Suprapubic skin (tissue), 4 donors: ENCODE measurements around the gene NAA80.

Experiments
- CTCF ChIP-seq, 2 donors: fragments of 200-600 bp in 1 of 2; fragments of 450-650 bp in 1 of 2; sonication (generic) in 1 of 2; IDR thresholded peaks; one replicate each; pipeline ENCODE4 v1.5.1; 2016 to 2019; ENCODE audit warnings: antibody characterized with exemption in 2 of 2, mild to moderate bottlenecking in 1 of 2, moderate library complexity in 1 of 2
- POLR2A ChIP-seq, 2 donors: fragments of 450-650 bp; IDR thresholded peaks; one replicate each; pipeline ENCODE4 v1.6.1; 2017; ENCODE audit warnings: antibody characterized with exemption in 2 of 2, mild to moderate bottlenecking in 2 of 2, moderate library complexity in 2 of 2
- POLR2AphosphoS5 ChIP-seq, 3 donors: sonication (generic); formaldehyde crosslinking; IDR thresholded peaks; one replicate each; pipeline ENCODE4 v1.6.1; 2017; ENCODE audit warnings: antibody characterized with exemption in 3 of 3

DNA sequence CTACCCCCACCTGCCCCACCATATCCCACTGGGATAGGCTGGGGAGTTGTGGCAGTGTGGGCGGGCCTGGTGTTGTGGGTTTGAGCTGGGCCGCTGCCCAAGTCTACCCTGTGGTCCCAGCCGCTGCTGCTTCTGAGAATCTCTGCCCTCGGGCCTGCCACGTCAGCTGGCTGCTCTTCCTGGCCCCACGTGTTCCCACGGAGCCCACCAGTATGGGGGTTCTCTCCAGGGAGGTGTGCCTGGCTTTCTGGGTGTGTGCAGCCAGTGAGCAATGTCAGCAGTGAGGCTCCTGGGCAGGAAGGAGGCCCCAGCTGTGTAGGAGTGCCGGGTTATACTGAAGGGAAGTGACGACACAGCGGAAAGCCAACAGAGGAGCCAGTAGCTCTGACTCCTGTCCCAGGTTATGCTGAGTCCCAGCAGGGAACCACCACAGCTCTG, 52.7 kb downstream of the NAA80 start:
- TF ChIP-seq POLR2A (IDR thresholded peaks at IDR 0.05) (no peak), POLR2AphosphoS5 (IDR thresholded peaks at IDR 0.05) (no peak), CTCF (IDR thresholded peaks at IDR 0.05) (no peak)
